HepG2 (cell line): Measurements from ENCODE around the gene SLC34A3. TPM values are rescaled to one million over a fixed set of nuclear protein-coding genes. Genes with fewer than 3 reads are reported as not detected.

Experiments used
- ESRRA ChIP-seq: sonication (generic); formaldehyde crosslinking; IDR thresholded peaks from 2 replicates; pipeline ENCODE4 v1.5.1; 2020; ENCODE audit warnings: mild to moderate bottlenecking, low read depth, missing genetic modification reagents
- FOXP1 ChIP-seq, 2 experiments: fragments of 450-650 bp in 1 of 2; IDR thresholded peaks; 2 replicates each; pipeline ENCODE4 v1.6.1; 2017 to 2018; ENCODE audit warnings: antibody characterized with exemption in 1 of 2
- HES4 ChIP-seq: sonication (generic); formaldehyde crosslinking; IDR thresholded peaks from 2 replicates; pipeline ENCODE4 v1.9.0; 2021; ENCODE audit warnings: mild to moderate bottlenecking, missing genetic modification reagents, borderline replicate concordance
- HMG20A ChIP-seq: IDR thresholded peaks from 2 replicates; pipeline ENCODE4 v1.6.1; 2016; ENCODE audit warnings: borderline replicate concordance
- PHF21A ChIP-seq: sonication (generic); formaldehyde crosslinking; IDR thresholded peaks from 2 replicates; pipeline ENCODE4 v1.5.0; 2020; ENCODE audit warnings: mild to moderate bottlenecking, missing genetic modification reagents
- SYNCRIP ChIP-seq: fragments of 200-400 bp; formaldehyde crosslinking; IDR thresholded peaks from 2 replicates; pipeline ENCODE4 v1.6.1; 2018; ENCODE audit warnings: mild to moderate bottlenecking, low read depth, low read length; ENCODE audit not compliant: insufficient read depth
- TAF15 ChIP-seq: fragments of 200-400 bp; formaldehyde crosslinking; IDR thresholded peaks from one replicate; pipeline ENCODE4 v1.6.1; 2018; ENCODE audit warnings: mild to moderate bottlenecking, low read depth, low read length; ENCODE audit not compliant: poor library complexity, severe bottlenecking
- TARDBP ChIP-seq: sonication (generic); formaldehyde crosslinking; IDR thresholded peaks from 2 replicates; pipeline ENCODE4 v1.8.0; 2022; ENCODE audit warnings: mild to moderate bottlenecking, missing genetic modification reagents
- THAP11 ChIP-seq: IDR thresholded peaks from 2 replicates; pipeline ENCODE4 v1.6.1; 2016; ENCODE audit warnings: missing biosample characterization, missing genetic modification reagents
- XRCC5 ChIP-seq: fragments of 200-400 bp; formaldehyde crosslinking; optimal IDR thresholded peaks from 2 replicates; pipeline ENCODE3; 2017; ENCODE audit warnings: mild to moderate bottlenecking, low read length
- ZNF20 ChIP-seq: sonication (generic); formaldehyde crosslinking; IDR thresholded peaks from 2 replicates; pipeline ENCODE4 v1.4.0; 2020; ENCODE audit warnings: mild to moderate bottlenecking, moderate library complexity, missing genetic modification reagents
- ZNF205 ChIP-seq: IDR thresholded peaks from 2 replicates; pipeline ENCODE4 v1.6.1; 2018; ENCODE audit warnings: missing biosample characterization, missing genetic modification reagents
- ZNF263 ChIP-seq: sonication (generic); formaldehyde crosslinking; IDR thresholded peaks from 2 replicates; pipeline ENCODE4 v1.4.0; 2020; ENCODE audit warnings: missing genetic modification reagents
- polyA plus RNA-seq, 8 experiments: library from polyadenylated mRNA; depleted of rRNA in 3 of 8; stranded (reverse) in 7 of 8; unstranded in 1 of 8; fragments of >200 nt; fragmentation: Illumina TruSeq in 4 of 8; extraction: Trizol in 4 of 8; gene quantifications; 2 replicates each; pipeline versions ENCODE4 v1.2.1 to v1.2.3, GENCODE V29; 2011 to 2016; ENCODE audit warnings: low read depth in 4 of 8, missing spikeins in 1 of 8, mixed read lengths in 1 of 8; ENCODE audit not compliant: insufficient read depth in 1 of 8
- total RNA-seq, 5 experiments: library from RNA; depleted of rRNA; stranded (reverse); fragments of >200 nt; fragmentation: Illumina TruSeq; extraction: Trizol; gene quantifications; 2 replicates each; pipeline ENCODE4 v1.2.3, GENCODE V29; 2016; ENCODE audit warnings: low read depth in 1 of 5
- TF ChIP-seq, protein P1 (sequence below): sonication (generic); formaldehyde crosslinking; conservative IDR thresholded peaks from 2 replicates; pipeline ENCODE4 v1.4.0; 2020; ENCODE audit warnings: mild to moderate bottlenecking, missing genetic modification reagents, moderate library complexity
- TF ChIP-seq, protein P2 (sequence below): sonication (generic); formaldehyde crosslinking; IDR thresholded peaks from 2 replicates; pipeline ENCODE4 v1.8.1; 2023; ENCODE audit warnings: mild to moderate bottlenecking, missing genetic modification reagents
- TF ChIP-seq, protein P3 (sequence below): conservative IDR thresholded peaks from 2 replicates; pipeline ENCODE4 v1.6.1; 2018; ENCODE audit warnings: missing genetic modification reagents
- TF ChIP-seq, protein P4 (sequence below): IDR thresholded peaks from 2 replicates; pipeline ENCODE4 v1.4.0; 2020; ENCODE audit warnings: mild to moderate bottlenecking, missing genetic modification reagents
- TF ChIP-seq, protein P5 (sequence below): sonication (generic); formaldehyde crosslinking; IDR thresholded peaks from 2 replicates; pipeline ENCODE4 v1.8.1; 2023; ENCODE audit warnings: mild to moderate bottlenecking, moderate library complexity, missing genetic modification reagents

Gene SLC34A3
- total and polyA plus RNA-seq, 2 of the 13 experiments (the other 11 are each of a cell fraction or from before 2014, with no cell fraction given), result 0.07 to 1.0 TPM

DNA sequence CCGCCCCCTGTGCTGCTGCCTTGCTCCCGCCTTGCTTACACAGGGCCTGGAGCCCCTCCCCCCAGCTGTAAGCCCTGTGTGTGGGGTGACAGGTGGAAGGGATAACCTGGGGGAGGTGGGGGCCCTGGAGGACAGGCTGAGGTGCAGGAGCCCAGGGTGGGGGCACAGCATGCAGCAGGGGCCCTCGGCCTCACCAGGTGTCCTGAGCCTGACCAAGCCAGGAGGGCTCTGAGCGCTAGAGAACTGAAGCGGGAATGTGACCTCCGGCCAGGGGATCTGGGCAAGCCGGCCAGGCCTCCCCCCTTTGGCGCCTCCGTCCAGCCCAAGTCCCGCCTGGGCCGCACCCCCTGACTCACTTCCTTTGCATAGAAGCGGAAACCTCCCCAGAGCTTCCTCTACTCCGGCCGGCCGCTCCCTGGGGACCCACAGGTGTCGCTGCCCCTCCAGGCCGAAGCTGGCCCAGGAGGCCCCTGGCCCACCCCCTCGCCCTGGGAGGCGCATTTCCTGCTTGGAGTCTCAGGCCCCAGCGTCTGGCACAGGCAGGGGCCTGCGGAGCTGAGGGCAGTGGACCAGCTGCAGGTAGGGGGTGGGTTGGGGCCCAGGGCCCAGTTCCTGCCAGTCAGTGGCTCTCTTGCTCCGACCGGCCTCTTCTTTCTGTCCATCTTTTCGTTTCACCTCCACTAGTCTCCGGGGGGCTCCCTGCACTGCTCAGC is 46.8 kb downstream of the SLC34A3 start, which contains the start of gene TOR4A (continued):
- TF ChIP-seq, protein P1, sequence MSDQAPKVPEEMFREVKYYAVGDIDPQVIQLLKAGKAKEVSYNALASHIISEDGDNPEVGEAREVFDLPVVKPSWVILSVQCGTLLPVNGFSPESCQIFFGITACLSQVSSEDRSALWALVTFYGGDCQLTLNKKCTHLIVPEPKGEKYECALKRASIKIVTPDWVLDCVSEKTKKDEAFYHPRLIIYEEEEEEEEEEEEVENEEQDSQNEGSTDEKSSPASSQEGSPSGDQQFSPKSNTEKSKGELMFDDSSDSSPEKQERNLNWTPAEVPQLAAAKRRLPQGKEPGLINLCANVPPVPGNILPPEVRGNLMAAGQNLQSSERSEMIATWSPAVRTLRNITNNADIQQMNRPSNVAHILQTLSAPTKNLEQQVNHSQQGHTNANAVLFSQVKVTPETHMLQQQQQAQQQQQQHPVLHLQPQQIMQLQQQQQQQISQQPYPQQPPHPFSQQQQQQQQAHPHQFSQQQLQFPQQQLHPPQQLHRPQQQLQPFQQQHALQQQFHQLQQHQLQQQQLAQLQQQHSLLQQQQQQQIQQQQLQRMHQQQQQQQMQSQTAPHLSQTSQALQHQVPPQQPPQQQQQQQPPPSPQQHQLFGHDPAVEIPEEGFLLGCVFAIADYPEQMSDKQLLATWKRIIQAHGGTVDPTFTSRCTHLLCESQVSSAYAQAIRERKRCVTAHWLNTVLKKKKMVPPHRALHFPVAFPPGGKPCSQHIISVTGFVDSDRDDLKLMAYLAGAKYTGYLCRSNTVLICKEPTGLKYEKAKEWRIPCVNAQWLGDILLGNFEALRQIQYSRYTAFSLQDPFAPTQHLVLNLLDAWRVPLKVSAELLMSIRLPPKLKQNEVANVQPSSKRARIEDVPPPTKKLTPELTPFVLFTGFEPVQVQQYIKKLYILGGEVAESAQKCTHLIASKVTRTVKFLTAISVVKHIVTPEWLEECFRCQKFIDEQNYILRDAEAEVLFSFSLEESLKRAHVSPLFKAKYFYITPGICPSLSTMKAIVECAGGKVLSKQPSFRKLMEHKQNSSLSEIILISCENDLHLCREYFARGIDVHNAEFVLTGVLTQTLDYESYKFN, result peak; percentile 65
- TF ChIP-seq, protein P2, sequence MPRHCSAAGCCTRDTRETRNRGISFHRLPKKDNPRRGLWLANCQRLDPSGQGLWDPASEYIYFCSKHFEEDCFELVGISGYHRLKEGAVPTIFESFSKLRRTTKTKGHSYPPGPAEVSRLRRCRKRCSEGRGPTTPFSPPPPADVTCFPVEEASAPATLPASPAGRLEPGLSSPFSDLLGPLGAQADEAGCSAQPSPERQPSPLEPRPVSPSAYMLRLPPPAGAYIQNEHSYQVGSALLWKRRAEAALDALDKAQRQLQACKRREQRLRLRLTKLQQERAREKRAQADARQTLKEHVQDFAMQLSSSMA, result peak; percentile 94
- TF ChIP-seq HMG20A (CRISPR knock-in tag) (no peak; the same call in 1 of the 2 replicates), SYNCRIP (no peak), XRCC5 (peak; percentile 21), TAF15 (no peak), FOXP1 (IDR thresholded peaks at IDR 0.05) (no peak), FOXP1 (CRISPR knock-in tag; IDR thresholded peaks at IDR 0.05) (peak; percentile 20), ESRRA (CRISPR knock-in tag) (peak; percentile 18; the same call in 1 of the 2 replicates), HES4 (CRISPR knock-in tag) (no peak), PHF21A (CRISPR knock-in tag) (peak; percentile 94), TARDBP (CRISPR knock-in tag) (peak; percentile 29; the same call in 1 of the 2 replicates), ZNF263 (CRISPR knock-in tag) (peak; percentile 12; the same call in 1 of the 2 replicates), ZNF20 (CRISPR knock-in tag) (no peak), THAP11 (CRISPR knock-in tag) (peak; percentile 85), ZNF205 (CRISPR knock-in tag) (peak; percentile 35)
- TF ChIP-seq, protein P3, sequence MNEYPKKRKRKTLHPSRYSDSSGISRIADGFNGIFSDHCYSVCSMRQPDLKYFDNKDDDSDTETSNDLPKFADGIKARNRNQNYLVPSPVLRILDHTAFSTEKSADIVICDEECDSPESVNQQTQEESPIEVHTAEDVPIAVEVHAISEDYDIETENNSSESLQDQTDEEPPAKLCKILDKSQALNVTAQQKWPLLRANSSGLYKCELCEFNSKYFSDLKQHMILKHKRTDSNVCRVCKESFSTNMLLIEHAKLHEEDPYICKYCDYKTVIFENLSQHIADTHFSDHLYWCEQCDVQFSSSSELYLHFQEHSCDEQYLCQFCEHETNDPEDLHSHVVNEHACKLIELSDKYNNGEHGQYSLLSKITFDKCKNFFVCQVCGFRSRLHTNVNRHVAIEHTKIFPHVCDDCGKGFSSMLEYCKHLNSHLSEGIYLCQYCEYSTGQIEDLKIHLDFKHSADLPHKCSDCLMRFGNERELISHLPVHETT (CRISPR knock-in tag), result peak; percentile 32; the same call in 1 of the 2 replicates
- TF ChIP-seq, protein P4, sequence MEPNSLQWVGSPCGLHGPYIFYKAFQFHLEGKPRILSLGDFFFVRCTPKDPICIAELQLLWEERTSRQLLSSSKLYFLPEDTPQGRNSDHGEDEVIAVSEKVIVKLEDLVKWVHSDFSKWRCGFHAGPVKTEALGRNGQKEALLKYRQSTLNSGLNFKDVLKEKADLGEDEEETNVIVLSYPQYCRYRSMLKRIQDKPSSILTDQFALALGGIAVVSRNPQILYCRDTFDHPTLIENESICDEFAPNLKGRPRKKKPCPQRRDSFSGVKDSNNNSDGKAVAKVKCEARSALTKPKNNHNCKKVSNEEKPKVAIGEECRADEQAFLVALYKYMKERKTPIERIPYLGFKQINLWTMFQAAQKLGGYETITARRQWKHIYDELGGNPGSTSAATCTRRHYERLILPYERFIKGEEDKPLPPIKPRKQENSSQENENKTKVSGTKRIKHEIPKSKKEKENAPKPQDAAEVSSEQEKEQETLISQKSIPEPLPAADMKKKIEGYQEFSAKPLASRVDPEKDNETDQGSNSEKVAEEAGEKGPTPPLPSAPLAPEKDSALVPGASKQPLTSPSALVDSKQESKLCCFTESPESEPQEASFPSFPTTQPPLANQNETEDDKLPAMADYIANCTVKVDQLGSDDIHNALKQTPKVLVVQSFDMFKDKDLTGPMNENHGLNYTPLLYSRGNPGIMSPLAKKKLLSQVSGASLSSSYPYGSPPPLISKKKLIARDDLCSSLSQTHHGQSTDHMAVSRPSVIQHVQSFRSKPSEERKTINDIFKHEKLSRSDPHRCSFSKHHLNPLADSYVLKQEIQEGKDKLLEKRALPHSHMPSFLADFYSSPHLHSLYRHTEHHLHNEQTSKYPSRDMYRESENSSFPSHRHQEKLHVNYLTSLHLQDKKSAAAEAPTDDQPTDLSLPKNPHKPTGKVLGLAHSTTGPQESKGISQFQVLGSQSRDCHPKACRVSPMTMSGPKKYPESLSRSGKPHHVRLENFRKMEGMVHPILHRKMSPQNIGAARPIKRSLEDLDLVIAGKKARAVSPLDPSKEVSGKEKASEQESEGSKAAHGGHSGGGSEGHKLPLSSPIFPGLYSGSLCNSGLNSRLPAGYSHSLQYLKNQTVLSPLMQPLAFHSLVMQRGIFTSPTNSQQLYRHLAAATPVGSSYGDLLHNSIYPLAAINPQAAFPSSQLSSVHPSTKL (CRISPR knock-in tag), result peak; percentile 63
- TF ChIP-seq, protein P5, sequence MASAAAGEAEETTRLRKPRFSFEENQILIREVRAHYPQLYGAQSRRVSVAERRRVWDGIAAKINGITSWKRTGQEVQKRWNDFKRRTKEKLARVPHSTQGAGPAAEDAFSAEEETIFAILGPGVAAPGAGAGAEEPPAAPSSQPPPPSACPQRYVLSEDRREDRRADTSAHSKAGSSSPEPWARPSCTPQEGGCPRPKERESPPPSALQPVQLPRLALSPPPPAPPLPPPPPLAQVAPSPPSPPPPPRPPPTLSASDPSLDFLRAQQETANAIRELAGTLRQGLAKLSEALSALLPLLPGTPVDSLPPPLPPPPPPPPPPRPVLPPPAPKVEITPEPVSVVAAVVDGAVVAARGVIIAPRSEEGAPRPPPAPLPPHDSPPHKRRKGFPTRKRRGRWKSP (CRISPR knock-in tag), result peak; percentile 85
